AG04449 (cell line): ENCODE data around the gene PGAP2.
A peak's percentile ranks its signal among the peaks of the same experiment; 100 is the strongest.

Experiments
- CTCF ChIA-PET: fragments of 350-600 bp; formaldehyde crosslinking; extraction: SDS; loops from one replicate; lab custom pipeline; 2021; ENCODE audit warnings: antibody characterized with exemption; lab: Yijun Ruan, JAX
- POLR2A ChIA-PET: fragments of 400-600, 350-600 bp; formaldehyde crosslinking; extraction: SDS; loops from one replicate; lab custom pipeline; 2020; ENCODE audit warnings: antibody characterized with exemption, inconsistent platforms; lab: Yijun Ruan, JAX
- DNase-seq: peaks from one replicate; pipeline ENCODE4 v3.0.0-alpha.2; 2010; ENCODE audit warnings: low read depth, low spot score
- H3K4me3 ChIP-seq: 2 replicates; pipeline ENCODE4 v1.5.1; 2011; ENCODE audit warnings: low read depth, mild to moderate bottlenecking, control low read depth, low read length
- CTCF ChIP-seq: IDR thresholded peaks from one replicate; pipeline ENCODE4 v1.5.1; 2011; ENCODE audit warnings: mild to moderate bottlenecking, moderate library complexity, low read length, control low read depth, inconsistent platforms; ENCODE audit not compliant: insufficient read depth; ENCODE audit errors: missing control alignments

The PGAP2 gene

DNA sequence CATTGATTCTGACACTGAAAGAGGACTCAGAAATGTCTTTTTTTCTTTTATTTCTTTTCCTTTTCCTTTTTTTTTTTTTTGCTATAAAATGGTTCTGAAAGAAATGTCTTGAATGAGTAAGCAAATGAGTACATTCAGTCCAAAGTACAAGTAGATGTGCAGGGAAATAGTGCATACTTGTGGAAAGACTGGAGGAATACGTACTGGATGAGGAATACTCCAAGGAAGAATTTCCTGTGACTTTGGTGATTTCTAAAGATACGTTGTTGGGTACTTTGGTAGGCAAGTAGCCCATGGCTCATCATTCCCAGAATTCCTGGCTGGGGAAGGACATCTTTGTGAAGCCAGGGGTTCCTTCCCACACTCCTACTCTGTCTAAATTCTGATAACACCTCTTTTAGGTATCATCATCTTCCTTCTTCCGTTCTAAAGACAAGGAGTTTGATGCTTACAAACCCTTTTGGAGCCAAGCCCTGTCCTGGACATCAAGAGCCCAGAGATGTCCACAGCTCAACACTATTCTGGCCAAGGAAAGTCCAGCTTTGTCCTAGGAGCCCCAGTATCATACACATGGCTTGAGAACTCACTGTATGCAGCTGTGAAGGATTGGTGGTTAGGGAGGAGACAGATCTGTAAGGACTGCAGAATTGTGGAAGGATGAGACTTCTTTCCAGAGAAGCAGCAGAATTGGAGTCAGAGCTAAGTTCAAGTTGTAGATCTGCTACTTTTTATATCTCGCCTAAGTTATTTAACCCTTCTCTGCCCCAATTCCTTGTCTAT, 6.2 kb upstream of the PGAP2 start:
- ChIA-PET POLR2A (no interaction called here), CTCF (interaction anchor here (0.8 kb wide), 1 partner anchor 53 kb away, joined by 3 read pairs; the partner anchor contains the start of gene STIM1)
- H3K4me3 ChIP-seq, result no peak overlapping the region
- DNase-seq, result peak; percentile 40
- no peak for TF ChIP-seq CTCF

- POLR2A ChIA-PET, result no interaction called here
Observed at GRCh38 chr11:3803726-3804495, 4.4 kb upstream of the PGAP2 start.

DNA sequence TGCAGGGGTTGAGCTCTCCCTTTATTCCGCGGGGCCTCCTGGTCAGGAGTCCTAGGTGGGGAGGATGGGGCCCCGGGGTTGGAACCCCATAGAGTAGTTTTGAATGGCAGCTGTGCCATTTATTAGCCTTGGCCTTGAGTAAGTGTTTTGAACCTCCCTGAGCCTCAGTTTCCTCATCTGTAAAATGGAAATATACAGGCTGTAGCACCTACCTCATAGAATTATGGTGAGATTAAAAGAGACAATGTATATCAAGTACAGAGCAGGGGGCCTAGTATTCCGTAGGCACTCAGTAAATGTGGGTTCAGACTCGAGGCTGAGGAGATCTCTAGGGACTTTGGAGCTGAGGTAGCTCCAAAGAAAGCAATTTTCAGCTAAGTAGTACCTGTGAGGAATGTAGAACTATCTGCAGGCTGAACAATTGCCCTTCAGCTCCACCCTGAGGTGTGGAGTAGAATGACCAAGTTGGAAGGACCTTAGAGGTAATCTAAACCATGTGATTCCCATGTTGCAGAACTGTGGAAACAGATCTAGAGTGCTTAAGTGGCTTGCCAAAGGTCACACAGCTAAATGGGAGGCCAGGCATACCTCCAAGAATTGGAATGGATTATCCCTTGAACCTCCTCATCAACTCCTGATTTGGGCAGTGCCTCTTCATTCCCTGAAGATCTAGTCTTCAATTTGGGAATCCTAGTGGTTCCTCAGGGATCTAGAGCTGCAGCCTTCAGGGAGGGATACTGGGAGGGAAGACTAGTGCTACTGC, 682 bp downstream of the PGAP2 start:
- ChIA-PET CTCF (interaction anchor here (0.6 to 8.5 kb wide), 26 partner anchors 7 to 264 kb away, joined by 3 to 73 read pairs (median 6); partner anchors contain the start of genes NUP98, RHOG and STIM1), POLR2A (interaction anchor here (1.3 to 1.5 kb wide), 2 partner anchors 14 to 47 kb away, joined by 3 to 4 read pairs; partner anchors contain the start of gene STIM1)
- H3K4me3 ChIP-seq, result peak overlapping the region; percentile 77
- TF ChIP-seq CTCF, result peak; percentile 19
- DNase-seq, result no peak

More at GRCh38 chr11:3803726-3804495, 4.4 kb upstream of the PGAP2 start:
- no peak overlapping the region for H3K4me3 ChIP-seq
- DNase-seq, result no peak
- no peak for TF ChIP-seq CTCF
- CTCF ChIA-PET, result interaction anchor here (1.5 to 8.5 kb wide), 2 partner anchors 31 to 270 kb away, joined by 3 to 73 read pairs; no protein-coding TSS in a partner anchor

- H3K4me3 ChIP-seq, result no peak overlapping the region
Observed at GRCh38 chr11:3809624-3809928, 1.2 kb downstream of the PGAP2 start.

DNA sequence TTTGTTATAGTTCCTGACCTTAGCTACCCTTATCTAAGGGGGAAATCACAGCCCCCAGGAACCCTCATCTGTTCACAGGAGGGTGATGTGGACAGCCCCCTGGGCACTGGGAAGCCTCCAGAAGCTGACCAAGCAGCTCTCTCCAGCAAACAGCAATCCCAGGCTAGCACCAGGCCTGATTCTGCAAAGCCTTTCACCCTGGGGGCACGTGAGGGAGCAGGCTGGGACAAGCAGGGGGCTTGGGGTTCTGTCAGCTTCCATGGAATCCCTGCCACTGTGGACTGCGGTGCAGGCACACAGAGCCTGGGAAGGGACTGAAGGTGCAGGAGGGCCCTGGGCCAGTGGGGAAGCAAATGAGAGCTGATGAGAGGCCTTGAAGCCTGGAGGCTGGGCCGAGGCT, 2.1 kb downstream of the PGAP2 start:
- TF ChIP-seq CTCF, result no peak
- CTCF ChIA-PET, result interaction anchor here (1.0 to 8.5 kb wide), 7 partner anchors 9 to 263 kb away, joined by 3 to 73 read pairs (median 21); partner anchors contain the start of genes NUP98, RHOG and STIM1
- POLR2A ChIA-PET, result interaction anchor here (0.7 kb wide), 1 partner anchor 13 kb away, joined by 3 read pairs; no protein-coding TSS in a partner anchor
- no peak overlapping the region for H3K4me3 ChIP-seq
- no peak for DNase-seq

More at GRCh38 chr11:3809624-3809928, 1.2 kb downstream of the PGAP2 start:
- ChIA-PET CTCF (interaction anchor here (0.8 to 8.5 kb wide), 13 partner anchors 10 to 264 kb away, joined by 3 to 73 read pairs (median 8); partner anchors contain the start of genes NUP98, RHOG and STIM1), POLR2A (no interaction called here)
- TF ChIP-seq CTCF, result no peak
- no peak for DNase-seq
